ENCODE data around the gene CHD5. TPM values are rescaled to one million over a fixed set of nuclear protein-coding genes. Genes with fewer than 3 reads are reported as not detected.

The CHD5 gene
- total RNA-seq, 4 donors from 2014 or later: 0.19 to 0.24 (median 0.19) TPM; not detected in 1

GRCh38 chr1:6134741-6135510 is 45.2 kb downstream of the CHD5 start:
- ATAC-seq (ENCODE audit: low FRiP score) (no peak), DNase-seq (ENCODE audit: low spot score) (no peak)
- TF ChIP-seq CTCF (IDR thresholded peaks at IDR 0.05): no peak

GRCh38 chr1:6134206-6134605 is 45.9 kb downstream of the CHD5 start:
- TF ChIP-seq CTCF (IDR thresholded peaks at IDR 0.05): no peak
- ATAC-seq (ENCODE audit: low FRiP score) (no peak), DNase-seq (ENCODE audit: low spot score) (no peak)

GRCh38 chr1:6133146-6133895 is 46.8 kb downstream of the CHD5 start:
- ATAC-seq (ENCODE audit: low FRiP score) (no peak), DNase-seq (ENCODE audit: low spot score) (no peak)
- no peak for TF ChIP-seq CTCF (IDR thresholded peaks at IDR 0.05)

- ATAC-seq (ENCODE audit: low FRiP score): no peak
- TF ChIP-seq CTCF (IDR thresholded peaks at IDR 0.05): no peak
Measured at GRCh38 chr1:6131561-6131960, 48.6 kb downstream of the CHD5 start.

GRCh38 chr1:6130596-6130995 is 49.5 kb downstream of the CHD5 start:
- DNase-seq (ENCODE audit: low spot score) (no peak), ATAC-seq (ENCODE audit: low FRiP score) (no peak)
- no peak for TF ChIP-seq CTCF (IDR thresholded peaks at IDR 0.05)

More at GRCh38 chr1:6131561-6131960, 48.6 kb downstream of the CHD5 start:
- no peak for DNase-seq (ENCODE audit: low spot score)

GRCh38 chr1:6130036-6130435 is 50.1 kb downstream of the CHD5 start:
- no peak for TF ChIP-seq CTCF (IDR thresholded peaks at IDR 0.05)
- ATAC-seq (ENCODE audit: low FRiP score): no peak
- no peak for DNase-seq (ENCODE audit: low spot score)
